DMS79 treated with DMSO at 0.1 percent for 48 hours (cell line): ENCODE results near the gene GCNT2.
"Not testable (repeated sequence)": the region's sequence is repeated elsewhere in the genome, so short reads cannot be mapped to it uniquely, and the experiment has no call there.

ENCODE experiments used
- DNase-seq: peaks from one replicate; lab custom pipeline; 2025; lab: John Stamatoyannopoulos, UW

The GCNT2 gene

DNA sequence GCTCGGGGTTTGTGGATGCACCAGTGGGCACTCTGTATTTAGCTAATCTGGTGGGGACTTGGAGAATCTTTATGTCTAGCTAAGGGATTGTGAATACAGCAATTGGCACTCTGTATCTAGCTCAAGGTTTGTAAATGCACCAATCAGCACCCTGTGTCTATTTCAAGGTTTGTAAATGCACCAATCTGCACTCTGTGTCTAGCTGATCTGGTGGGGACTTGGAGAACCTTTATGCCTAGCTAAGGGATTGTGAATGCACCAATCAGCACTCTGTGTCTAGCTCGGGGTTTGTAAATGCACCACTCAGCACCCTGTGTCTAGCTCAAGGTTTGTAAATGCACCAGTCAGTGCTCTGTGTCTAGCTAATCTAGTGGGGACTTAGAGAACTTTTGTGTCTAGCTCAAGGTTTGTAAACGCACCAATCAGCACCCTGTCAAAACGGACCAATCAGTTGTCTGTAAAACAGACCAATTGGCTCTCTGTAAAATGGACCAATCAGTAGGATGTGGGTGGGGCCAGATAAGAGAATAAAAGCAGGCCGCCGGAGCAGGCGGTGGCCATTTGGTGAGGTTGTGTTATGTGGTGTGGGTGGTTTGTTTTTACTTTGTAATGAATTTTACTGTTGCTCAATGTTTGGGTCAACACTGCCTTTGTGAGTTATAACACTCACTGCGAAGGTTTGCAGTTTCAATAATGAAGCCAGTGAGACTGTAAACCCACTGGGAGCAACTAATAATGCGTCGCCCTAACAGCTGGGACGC is 139.5 kb downstream of the GCNT2 start:
- not testable (repeated sequence) for DNase-seq

DNA sequence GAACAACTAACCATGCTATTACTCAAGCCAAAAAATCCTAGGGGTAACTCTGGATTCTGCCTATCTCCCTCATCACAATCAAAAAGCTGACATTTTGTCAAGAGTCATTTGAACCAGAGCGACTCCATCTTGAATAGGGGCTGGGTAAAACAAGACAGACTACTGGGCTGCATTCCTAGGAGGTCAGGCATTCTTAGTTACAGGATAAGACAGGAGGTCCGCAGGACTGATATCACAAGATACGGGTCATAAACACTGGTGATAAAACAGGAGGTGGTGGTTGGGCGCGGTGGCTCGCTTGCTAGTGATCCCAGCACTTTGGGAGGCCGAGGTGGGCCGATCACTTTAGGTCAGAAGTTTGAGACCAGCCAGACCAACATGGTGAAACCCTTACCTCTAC is 141.1 kb downstream of the GCNT2 start:
- no peak for DNase-seq

DNA sequence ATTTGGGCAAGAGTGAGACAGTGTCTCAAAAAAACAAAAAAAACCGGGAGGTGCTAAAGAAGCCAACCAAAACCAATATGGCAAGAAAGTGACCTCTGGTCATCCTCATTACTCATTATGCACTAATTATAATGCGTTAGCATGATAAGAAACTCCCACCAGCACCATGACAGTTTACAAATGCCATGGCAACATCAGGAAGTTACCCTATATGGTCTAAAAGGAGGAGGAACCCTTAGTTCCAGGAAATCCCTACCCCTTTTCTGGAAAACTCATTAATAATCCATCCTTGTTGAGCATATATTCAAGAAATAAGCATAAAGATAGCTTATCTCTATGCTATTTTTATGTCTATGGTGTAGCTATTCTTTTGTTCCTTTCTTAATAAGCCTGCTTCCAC is 141.6 kb downstream of the GCNT2 start:
- no peak for DNase-seq

DNA sequence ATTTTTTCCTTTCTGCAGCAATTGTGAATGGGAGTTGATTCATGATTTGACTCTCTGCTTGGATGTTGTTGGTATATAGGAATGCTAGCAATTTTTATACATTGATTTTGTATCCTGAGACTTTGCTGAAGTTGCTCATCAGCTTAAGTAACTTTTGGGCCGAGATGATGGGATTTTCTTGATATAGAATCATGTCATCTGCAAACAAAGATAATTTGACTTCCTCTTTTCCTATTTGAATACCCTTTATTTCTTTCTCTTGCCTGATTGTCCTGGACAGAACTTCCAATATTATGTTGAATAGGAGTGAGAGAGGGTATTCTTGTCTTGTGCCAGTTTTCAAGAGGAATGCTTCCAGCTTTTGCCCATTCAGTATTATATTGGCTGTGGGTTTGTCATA is 144.4 kb downstream of the GCNT2 start:
- DNase-seq = not testable (repeated sequence)

DNA sequence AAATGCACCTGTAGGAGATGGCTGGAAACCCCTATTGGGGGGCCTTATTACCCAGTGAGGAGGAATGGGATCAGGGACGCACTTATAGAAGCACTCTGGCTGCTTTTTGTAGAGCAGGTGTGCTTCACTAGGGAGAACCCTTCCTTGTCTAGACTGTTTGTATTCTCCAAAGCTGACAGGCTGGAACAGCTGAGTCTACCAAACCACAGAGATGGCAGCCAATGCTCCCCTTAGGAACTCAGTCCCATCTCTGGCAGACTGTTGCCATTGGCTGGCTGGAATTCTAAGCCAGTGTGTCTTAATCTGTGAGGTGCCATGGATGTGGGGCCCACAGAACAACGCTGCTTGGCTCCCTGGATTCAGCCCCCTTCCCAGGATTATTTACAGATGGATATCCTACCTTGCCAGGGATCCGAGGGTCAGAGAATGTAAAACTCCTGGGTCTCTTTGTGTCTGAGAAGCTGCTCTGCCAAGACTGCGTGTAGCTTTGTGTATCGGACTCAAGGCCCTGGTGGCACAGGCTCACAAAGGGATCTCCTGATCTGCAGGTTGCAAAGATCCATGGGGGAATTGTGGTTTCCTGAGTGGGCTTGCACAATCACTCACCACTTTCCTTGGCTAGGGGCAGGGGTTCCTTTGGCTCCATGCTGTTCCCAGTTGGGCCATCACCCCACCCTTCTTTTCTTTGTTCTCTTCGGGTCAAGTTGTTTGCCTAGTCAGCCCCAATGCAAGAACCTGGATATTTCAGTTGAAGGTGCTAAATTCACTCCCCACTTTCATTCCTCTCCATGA is 147.2 kb downstream of the GCNT2 start:
- no peak for DNase-seq

DNA sequence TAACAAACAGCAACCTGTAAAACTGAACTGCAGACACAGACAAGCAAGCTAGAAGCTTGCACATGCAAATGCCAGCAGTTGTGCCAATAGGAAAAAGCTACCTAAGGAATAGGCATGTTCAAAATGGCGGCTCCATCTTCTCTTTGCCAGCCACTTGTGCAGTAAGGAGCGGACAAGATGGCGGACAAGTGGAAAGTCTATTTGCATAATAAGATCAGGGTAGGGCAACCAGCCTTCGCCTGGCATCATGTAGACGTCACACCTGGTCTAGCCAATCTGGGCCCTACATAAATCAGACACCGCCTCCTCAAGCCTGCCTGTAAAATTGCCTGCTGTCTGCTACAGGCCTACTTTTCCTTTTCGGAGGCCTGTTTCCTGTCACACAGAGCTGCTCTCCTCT is 155.3 kb downstream of the GCNT2 start:
- no peak for DNase-seq

DNA sequence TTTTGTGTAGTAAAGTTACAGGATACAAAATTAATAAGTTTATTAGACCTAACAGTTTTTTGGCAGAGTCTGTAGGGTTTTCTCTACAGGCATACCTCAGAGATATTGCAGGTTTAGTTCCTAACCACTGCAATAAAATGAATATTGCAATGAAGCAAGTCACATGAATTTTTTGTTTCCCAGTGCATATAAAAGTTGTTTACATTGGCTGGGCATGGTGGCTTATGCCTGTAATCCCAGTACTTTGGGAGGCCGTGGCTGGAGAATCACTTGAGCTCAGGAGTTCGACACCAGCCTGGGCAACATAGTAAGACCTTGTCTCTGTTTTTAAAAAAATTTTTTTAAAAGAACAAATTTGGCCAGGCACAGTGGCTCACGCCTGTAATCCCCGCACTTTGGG is 157.3 kb downstream of the GCNT2 start:
- no peak for DNase-seq
